Measurements from ENCODE around the gene COL18A1.
"Not testable (repeated sequence)": the region's sequence is repeated elsewhere in the genome, so short reads cannot be mapped to it uniquely, and the experiment has no call there.

COL18A1 gene

GRCh38 chr21:45429221-45430175, 24.5 kb downstream of the COL18A1 start:
- DNase-seq: no peak

GRCh38 chr21:45430521-45431501, 25.8 kb downstream of the COL18A1 start:
- no peak for DNase-seq

- DNase-seq: peak; percentile 32
Observed at GRCh38 chr21:45431781-45432572, 27.0 kb downstream of the COL18A1 start.

GRCh38 chr21:45432575-45433255, 27.8 kb downstream of the COL18A1 start:
- DNase-seq: no peak

- no peak for DNase-seq
Observed at GRCh38 chr21:45433301-45433700, 28.3 kb downstream of the COL18A1 start.

GRCh38 chr21:45433911-45434644, 29.1 kb downstream of the COL18A1 start:
- no peak for DNase-seq

GRCh38 chr21:45434645-45435217, 29.8 kb downstream of the COL18A1 start:
- no peak for DNase-seq

- DNase-seq: no peak
Observed at GRCh38 chr21:45435405-45435981, 30.5 kb downstream of the COL18A1 start.

- no peak for DNase-seq
Observed at GRCh38 chr21:45436351-45437065, 31.5 kb downstream of the COL18A1 start.

GRCh38 chr21:45437844-45438243, 32.9 kb downstream of the COL18A1 start:
- DNase-seq: not testable (repeated sequence)

GRCh38 chr21:45438391-45439145, 33.6 kb downstream of the COL18A1 start:
- no peak for DNase-seq

GRCh38 chr21:45439161-45439872, 34.4 kb downstream of the COL18A1 start:
- DNase-seq: peak; percentile 87

- DNase-seq: no peak
Observed at GRCh38 chr21:45439901-45440461, 35.0 kb downstream of the COL18A1 start.

- no peak for DNase-seq
Observed at GRCh38 chr21:45440736-45441350, 35.9 kb downstream of the COL18A1 start.

- DNase-seq: no peak
Observed at GRCh38 chr21:45441431-45442255, 36.7 kb downstream of the COL18A1 start.

GRCh38 chr21:45442276-45442675, 37.3 kb downstream of the COL18A1 start:
- DNase-seq: no peak
